DLD1 (cell line): ENCODE data around the gene TOP1.

Experiments
- in situ Hi-C: cut with HindIII; loops from 2 replicates; pipeline ENCODE4 v1.10.0; 2017; ENCODE audit warnings: low sequenced_read_pairs

TOP1 gene

DNA sequence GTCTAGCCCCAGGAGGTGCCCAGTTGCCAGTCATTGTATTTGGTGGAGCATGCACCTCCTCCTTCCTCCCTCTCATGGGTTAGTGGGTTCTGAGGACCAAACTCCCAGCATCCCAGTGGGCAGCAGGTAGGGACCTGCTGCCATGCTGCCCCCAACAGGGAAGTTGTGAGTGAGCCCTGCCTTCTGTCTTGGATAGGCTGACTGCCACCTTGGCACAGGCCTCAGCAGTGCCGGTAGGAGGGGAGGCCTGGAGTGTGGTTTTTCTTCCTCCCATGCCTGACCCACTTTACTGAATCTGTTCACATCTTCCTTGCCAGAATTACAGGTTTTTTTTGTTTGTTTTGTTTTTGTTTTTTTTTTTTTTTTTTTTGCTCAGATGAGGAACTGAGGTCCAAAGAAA is 133.3 kb downstream of the TOP1 start:
- in situ Hi-C loops: no loop called here

DNA sequence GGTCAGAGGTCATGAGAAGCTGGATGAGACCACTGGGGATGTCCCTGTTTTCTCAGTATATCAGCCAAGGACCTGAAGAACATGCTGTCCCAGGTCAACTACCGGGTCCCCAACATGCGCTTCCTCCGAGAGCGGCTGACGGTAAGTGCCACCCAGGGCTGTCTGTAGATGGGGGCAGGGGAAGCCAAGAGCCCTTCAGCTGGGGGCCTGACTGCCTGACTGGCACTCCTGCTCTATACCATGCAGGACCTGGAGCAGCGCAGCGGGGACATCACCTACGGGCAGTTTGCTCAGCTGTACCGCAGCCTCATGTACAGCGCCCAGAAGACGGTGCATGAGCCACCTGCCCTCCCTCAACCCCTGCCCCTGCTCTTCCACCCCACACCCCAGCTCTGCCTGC is 133.8 kb downstream of the TOP1 start:
- in situ Hi-C loops: no loop called here

DNA sequence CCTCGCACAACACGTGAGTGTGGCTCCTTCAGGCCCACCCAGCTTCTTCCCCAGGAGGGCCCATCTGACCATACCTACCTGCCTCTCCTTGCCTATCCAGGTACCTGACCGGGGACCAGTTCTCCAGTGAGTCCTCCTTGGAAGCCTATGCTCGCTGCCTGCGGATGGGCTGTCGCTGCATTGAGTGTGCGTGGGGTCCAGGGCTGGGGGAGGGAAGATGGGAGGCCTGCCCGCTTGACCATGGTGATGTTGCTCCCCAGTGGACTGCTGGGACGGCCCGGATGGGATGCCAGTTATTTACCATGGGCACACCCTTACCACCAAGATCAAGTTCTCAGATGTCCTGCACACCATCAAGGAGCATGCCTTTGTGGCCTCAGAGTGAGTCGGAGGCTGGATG is 135.2 kb downstream of the TOP1 start:
- in situ Hi-C loops: no loop called here

DNA sequence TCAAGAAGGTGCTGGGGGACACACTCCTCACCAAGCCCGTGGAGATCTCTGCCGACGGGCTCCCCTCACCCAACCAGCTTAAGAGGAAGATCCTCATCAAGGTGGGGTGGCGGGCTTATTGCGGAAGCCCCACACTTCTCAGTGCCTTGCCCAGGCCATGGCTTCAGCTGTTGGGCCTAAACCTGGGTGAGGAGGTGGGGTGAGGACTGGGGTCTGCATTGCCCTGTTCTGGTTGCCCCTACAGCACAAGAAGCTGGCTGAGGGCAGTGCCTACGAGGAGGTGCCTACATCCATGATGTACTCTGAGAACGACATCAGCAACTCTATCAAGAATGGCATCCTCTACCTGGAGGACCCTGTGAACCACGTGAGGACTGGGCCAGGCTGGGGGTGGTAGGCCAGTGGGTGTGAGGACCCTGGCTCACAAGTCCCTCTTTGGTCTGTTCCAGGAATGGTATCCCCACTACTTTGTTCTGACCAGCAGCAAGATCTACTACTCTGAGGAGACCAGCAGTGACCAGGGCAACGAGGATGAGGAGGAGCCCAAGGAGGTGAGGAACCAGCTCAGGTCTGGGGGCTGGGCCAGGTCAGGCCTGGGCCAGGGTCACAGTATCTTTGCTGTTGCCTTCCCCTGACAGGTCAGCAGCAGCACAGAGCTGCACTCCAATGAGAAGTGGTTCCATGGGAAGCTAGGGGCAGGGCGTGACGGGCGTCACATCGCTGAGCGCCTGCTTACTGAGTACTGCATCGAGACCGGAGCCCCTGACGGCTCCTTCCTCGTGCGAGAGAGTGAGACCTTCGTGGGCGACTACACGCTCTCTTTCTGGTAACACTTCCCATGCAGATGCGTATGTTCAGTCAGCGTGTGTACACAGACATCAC is 136.6 kb downstream of the TOP1 start:
- in situ Hi-C loops: no loop called here

DNA sequence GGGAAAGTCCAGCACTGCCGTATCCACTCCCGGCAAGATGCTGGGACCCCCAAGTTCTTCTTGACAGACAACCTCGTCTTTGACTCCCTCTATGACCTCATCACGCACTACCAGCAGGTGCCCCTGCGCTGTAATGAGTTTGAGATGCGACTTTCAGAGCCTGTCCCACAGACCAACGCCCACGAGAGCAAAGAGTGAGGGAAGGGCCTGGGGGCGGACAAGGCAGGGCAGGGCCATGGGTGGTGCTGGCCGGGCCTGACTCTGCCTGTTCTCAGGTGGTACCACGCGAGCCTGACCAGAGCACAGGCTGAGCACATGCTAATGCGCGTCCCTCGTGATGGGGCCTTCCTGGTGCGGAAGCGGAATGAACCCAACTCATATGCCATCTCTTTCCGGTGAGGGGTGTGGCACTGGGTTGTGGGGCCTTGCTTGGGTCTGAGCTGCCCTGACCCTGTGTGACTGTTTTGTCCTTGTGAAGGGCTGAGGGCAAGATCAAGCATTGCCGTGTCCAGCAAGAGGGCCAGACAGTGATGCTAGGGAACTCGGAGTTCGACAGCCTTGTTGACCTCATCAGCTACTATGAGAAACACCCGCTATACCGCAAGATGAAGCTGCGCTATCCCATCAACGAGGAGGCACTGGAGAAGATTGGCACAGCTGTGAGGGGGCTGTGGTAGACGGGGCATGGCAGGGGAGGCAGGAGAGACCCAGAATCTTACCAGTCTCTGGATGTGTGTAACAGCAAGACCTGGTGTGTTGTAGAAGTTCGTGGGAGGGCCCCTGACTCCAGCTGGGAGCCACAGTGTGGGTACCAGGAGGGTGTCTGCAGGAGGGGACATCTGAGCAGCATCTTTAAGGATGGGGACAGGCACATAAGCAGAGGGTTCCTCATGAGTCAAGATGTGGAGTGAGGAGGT is 137.8 kb downstream of the TOP1 start:
- in situ Hi-C loops: no loop called here

DNA sequence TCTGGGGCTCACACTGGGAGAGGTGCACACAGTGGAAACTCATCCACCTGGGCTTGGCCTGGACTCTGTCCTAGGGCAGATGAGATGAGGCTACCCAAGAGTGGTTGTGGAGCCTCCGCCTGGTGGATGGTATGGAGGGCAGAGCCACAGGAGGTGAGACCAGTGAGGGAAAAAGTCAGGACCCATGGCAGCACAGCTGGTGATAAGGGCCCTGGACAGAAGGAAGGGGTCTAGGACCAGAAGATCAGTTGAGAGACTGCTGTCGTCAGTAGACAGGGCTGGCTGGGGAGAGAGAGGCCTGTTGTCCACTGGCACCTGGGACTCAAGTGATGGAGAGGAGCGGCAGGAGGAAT is 138.5 kb downstream of the TOP1 start:
- in situ Hi-C loops: no loop called here

DNA sequence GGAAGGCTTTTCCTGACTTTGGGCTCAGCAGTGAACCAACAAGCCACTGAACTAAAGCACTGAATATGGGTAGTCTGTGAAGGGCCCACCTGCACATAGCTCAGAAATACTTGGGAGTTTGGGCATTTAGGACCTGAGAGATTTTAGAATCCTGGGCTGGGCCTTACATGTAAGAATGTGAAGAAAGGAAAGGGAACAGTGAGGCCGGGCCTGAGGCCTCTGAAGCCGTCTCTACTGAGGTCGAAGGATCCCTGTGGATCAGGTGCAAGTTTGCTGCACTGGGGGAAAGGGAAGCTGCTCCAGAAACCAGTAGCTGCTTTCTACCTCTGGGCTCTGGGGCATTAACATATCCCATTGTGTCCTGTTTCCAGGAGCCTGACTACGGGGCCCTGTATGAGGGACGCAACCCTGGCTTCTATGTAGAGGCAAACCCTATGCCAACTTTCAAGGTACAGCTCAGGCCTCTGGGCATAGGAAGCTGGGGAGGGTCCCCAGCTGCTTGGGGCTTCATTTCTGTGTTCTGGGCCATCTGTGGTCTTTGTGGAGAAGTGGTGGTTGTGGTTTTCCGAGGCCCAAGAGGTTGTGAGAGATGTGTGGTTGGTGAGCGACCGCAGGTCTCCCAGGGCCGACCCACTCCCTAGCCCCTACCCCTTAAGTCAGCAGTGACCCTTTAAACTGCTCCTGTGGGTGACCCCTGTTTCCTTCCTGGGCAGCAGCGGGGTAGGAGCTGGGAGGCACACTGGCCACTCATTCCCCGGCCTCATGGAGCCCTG is 139.0 kb downstream of the TOP1 start:
- in situ Hi-C loops: no loop called here

DNA sequence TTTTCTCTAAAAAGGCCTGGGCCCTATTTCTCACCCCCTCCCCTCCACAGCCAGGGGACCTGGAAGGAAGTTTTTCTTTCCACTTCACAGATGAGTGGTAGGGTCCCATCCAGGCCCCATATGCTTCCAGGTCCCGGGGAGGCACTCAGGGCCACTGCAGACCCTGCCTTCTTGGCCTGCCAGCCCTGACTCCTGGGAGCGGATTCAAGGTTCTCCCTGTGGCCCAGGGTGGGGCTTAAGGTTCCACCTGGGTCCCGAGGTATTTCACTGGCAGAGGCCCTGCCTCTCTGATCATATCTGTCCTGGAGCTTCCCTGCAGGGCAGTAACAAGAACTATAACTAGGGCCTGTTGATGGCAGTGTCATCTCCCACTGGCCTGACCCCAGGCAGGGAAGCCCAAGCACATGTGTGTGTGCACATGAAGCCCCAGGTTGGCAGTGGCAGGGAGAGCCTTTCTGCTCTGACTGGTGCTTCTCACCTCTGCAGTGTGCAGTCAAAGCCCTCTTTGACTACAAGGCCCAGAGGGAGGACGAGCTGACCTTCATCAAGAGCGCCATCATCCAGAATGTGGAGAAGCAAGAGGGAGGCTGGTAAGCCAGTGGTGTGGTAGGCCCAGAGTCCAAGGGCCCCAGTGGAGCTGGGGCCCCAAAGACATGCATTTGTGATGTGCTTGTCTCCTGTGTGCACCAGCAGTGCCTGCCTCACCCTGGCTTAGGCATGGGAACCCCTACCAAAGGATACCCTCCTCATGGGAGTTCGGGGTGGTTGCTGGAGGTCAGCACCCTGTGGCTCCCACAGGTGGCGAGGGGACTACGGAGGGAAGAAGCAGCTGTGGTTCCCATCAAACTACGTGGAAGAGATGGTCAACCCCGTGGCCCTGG is 139.9 kb downstream of the TOP1 start:
- in situ Hi-C loops: no loop called here

DNA sequence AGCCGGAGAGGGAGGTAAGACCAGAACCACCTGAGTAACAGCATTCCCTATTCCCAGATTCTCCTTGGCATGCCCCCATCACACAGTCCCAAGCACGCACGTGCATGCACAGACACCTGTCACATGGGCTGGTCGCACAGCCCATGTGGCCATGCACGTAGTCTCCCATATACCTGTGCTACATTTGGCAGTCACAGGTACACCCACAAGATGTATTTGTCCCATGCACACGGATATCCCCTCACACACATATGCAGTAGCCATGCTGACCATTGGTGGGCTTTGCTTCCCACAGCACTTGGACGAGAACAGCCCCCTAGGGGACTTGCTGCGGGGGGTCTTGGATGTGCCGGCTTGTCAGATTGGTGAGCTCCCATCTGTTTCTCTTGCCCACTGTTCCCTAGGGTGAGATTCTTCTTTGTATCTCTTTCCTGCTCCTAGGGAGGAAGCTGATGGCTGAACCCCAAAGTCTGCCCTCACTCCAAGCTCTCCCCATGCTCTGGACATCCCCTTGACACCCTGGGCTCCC is 140.6 kb downstream of the TOP1 start:
- in situ Hi-C loops: no loop called here

DNA sequence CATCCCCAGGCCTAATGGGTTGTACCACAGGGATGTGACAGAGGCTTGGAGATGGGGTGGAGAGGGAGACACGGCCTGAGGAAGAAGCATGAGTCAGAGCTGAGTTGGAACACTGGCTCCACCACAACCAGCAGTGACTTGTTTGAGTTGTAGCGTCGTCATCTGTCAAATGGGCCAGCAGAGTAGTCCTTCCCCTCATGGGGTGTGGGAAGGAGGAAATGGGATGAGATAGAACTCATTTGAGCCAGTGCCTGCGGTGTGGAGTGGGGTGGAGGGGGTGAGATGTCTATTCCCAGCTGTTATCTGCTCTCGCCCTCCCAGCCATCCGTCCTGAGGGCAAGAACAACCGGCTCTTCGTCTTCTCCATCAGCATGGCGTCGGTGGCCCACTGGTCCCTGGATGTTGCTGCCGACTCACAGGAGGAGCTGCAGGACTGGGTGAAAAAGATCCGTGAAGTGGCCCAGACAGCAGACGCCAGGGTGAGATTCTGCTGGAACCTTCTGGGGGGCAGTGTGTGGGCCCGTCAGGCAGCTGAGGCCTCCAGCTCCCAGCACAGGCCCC is 141.2 kb downstream of the TOP1 start:
- in situ Hi-C loops: no loop called here

DNA sequence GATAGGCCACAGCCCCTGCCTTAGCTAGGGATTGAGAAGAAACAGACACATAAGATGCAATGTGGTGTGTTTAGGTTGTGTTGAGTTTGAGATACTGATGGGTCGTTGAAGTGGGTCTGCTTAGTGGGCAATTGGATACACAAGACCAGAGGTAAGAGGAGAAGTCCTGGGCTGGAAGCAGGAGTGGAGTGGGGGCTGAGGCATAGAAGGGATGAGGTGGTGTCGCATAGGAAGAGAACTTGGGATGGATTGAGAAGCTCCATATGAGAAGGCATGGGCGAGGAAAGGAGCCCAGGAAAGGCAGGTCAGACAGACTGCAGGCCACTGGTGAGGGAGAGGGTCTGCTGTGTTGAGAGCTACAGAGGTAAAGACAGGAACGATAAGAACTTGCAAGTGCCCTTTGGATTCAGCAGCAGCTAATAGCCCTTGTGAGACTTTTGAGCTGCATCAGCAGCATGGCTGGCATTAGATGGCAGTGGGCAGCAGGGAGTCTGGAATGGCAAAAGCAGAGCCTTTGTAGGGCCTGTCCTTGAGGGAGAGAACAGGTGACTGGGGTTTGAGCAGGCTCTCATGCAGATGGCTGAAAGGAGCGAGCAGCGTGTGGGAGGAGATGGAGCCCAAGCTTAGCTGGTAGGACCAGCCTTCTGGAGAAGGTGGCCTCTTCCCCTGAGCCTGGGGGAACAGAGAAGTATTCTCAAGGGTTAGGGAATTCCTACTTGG is 141.9 kb downstream of the TOP1 start:
- in situ Hi-C loops: no loop called here

DNA sequence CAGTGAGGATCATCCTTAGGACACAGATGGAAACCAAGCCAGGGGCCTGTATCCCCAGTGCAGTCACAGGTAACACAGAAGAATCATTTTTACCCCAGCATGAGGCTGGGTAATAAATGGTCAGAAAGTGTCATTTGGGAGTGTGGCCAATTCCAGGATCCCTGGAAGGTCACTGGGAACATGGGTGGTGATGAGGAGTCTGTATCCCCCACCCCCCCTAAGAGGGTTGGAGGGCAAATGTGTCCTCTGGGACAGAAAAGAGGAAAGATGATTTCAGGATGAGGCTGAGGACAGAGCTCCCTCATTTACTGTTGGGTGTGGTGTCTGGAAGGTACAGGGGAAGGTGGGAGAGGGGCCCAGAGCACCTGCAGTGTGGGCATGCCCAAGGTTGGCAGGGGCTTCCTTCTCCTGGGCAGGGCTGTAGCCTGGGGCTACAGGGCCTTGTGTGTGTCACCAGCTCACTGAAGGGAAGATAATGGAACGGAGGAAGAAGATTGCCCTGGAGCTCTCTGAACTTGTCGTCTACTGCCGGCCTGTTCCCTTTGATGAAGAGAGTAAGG is 143.2 kb downstream of the TOP1 start:
- in situ Hi-C loops: no loop called here

DNA sequence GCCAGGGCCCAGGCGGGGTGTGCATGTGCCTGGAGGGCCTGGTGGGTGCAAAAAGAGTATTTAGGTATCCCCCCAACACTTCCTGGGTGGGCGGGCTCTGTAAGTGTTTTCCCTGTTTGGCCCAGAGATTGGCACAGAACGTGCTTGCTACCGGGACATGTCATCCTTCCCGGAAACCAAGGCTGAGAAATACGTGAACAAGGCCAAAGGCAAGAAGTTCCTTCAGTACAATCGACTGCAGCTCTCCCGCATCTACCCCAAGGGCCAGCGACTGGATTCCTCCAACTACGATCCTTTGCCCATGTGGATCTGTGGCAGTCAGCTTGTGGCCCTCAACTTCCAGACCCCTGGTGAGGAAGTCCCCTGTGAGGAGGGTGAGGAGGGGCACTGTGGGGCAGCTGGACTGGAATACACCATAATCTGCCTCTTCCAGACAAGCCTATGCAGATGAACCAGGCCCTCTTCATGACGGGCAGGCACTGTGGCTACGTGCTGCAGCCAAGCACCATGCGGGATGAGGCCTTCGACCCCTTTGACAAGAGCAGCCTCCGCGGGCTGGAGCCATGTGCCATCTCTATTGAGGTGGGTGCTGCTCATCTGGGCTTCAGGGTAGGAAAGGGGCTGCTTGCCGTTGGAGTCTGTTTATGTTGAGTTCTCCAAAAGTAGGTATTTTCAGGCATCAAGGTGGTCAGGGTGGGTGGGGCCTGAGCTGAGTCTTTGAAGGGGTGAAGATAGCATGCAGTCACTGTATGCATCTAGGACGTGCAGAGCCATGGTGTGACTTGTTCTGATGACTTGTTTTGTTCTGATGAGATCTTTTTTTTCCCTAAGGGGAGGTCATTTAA is 143.9 kb downstream of the TOP1 start:
- in situ Hi-C loops: no loop called here

DNA sequence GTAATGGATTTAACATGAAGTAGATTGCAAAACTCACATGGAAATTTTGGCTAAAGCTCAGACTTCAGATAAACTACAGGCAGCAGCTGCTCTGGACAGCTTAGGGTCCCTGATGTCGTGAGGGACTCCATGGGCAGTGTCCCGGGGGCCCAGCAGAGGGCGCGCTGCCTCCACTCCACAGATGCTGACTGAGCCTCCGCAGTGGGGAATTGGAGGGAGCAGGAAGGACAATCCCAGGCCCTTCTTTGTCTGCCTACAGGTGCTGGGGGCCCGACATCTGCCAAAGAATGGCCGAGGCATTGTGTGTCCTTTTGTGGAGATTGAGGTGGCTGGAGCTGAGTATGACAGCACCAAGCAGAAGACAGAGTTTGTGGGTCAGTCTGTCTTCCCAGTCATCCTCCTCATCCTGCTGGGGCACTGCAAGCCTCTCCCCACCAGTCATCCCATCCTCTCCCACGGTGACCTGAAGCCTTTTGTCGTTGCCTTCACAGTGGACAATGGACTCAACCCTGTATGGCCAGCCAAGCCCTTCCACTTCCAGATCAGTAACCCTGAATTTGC is 144.6 kb downstream of the TOP1 start:
- in situ Hi-C loops: no loop called here

DNA sequence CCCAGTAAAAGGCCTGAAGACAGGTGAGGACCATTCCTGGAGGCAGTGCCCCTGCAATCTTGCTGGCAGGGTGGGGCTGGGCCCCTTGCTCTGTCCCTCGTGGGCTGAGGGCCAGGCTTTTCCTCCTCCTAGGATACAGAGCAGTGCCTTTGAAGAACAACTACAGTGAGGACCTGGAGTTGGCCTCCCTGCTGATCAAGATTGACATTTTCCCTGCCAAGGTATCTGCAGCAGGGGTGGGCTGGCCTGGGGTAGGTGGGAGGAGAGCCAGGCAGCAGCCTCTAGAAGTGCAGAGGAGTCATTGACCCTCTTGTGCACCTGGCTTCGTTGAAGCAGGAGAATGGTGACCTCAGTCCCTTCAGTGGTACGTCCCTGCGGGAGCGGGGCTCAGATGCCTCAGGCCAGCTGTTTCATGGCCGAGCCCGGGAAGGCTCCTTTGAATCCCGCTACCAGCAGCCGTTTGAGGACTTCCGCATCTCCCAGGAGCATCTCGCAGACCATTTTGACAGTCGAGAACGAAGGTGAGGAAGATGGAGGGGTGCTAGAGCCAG is 145.2 kb downstream of the TOP1 start:
- in situ Hi-C loops: no loop called here
